A673 (cell line): Measurements from ENCODE around the gene HECW1.

ENCODE experiments used
- CTCF ChIP-seq: fragments of 300-800, 200-600 bp; sonication (generic); conservative IDR thresholded peaks from 2 replicates; pipeline ENCODE4 v1.5.1; 2017; ENCODE audit warnings: low read depth, mild to moderate bottlenecking, antibody characterized with exemption, low read length, moderate library complexity, mixed read lengths
- EZH2 ChIP-seq: fragments of 200-600 bp; sonication (generic); IDR thresholded peaks from 2 replicates; pipeline ENCODE4 v1.6.1; 2017; ENCODE audit warnings: borderline replicate concordance, low read depth, mild to moderate bottlenecking, mixed read lengths, antibody characterized with exemption, low read length; ENCODE audit not compliant: poor library complexity, severe bottlenecking

DNA sequence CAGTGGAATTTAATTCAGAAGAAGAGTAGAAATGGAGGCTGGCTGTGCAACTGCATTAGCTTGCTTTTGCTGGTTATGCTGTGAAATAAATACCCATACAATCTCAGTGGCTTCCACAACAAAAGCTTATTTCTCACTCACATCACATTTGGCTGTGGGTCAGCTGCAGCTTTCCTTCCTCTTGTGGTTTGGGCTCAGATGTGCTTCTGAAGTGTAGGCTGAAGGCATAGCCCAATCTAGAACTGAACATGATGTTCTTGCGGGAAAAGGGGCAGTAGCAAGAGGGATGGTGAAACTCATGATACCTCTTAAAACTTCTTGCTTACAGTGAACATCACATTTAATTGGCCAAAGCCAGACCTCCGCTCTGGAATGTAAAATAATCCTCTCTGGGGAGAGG is 119.9 kb downstream of the HECW1 start:
- TF ChIP-seq EZH2 = no peak
- no peak for TF ChIP-seq CTCF
